Mesendoderm (in vitro differentiated cells): Measurements from ENCODE around the gene GPR143.

Experiments used
- DNase-seq: peaks from one replicate; pipeline ENCODE4 v3.0.0; 2013
- H2AK5ac ChIP-seq: 2 replicates; pipeline ENCODE4 v1.6.1; 2013; ENCODE audit warnings: low read length, inconsistent platforms
- H2BK120ac ChIP-seq: 2 replicates; pipeline ENCODE4 v1.6.1; 2013; ENCODE audit warnings: low read depth, mild to moderate bottlenecking, low read length, moderate library complexity, mixed read lengths
- H2BK15ac ChIP-seq: replicated peaks from 2 replicates; pipeline ENCODE4 v1.6.1; 2013; ENCODE audit warnings: low read depth, mild to moderate bottlenecking, moderate library complexity
- H2BK5ac ChIP-seq: 2 replicates; pipeline ENCODE4 v1.6.1; 2013; ENCODE audit warnings: low read length, inconsistent platforms
- H3K18ac ChIP-seq: 2 replicates; pipeline ENCODE4 v1.6.1; 2013; ENCODE audit warnings: mild to moderate bottlenecking, low read length, mixed read lengths
- H3K23ac ChIP-seq: one replicate; pipeline ENCODE4 v1.6.1; 2013; ENCODE audit warnings: low read length
- H3K27ac ChIP-seq: 2 replicates; pipeline ENCODE4 v1.5.1; 2013; ENCODE audit warnings: low read depth, mild to moderate bottlenecking, inconsistent platforms, low read length, moderate library complexity
- H3K27me3 ChIP-seq: 2 replicates; pipeline ENCODE4 v1.6.1; 2013; ENCODE audit warnings: low read length, control low read depth, mild to moderate bottlenecking, inconsistent platforms; ENCODE audit not compliant: insufficient read depth, poor library complexity
- H3K36me3 ChIP-seq: 2 replicates; pipeline ENCODE4 v1.6.1; 2013; ENCODE audit warnings: low read length, inconsistent platforms; ENCODE audit not compliant: control insufficient read depth, insufficient read depth
- H3K4ac ChIP-seq: one replicate; pipeline ENCODE4 v1.6.1; 2013; ENCODE audit warnings: low read depth, mild to moderate bottlenecking, low read length, moderate library complexity
- H3K4me1 ChIP-seq: 2 replicates; pipeline ENCODE4 v1.6.1; 2013; ENCODE audit warnings: low read depth, low read length, inconsistent platforms; ENCODE audit not compliant: control insufficient read depth
- H3K4me2 ChIP-seq: 2 replicates; pipeline ENCODE4 v1.6.1; 2013; ENCODE audit warnings: low read length
- H3K4me3 ChIP-seq: 2 replicates; pipeline ENCODE4 v1.5.1; 2013; ENCODE audit warnings: mild to moderate bottlenecking, low read length
- H3K56ac ChIP-seq: one replicate; pipeline ENCODE4 v1.6.1; 2013; ENCODE audit warnings: low read length
- H3K79me1 ChIP-seq: 2 replicates; pipeline ENCODE4 v1.6.1; 2013; ENCODE audit warnings: low read length, inconsistent platforms
- H3K79me2 ChIP-seq: 2 replicates; pipeline ENCODE4 v1.6.1; 2013; ENCODE audit warnings: mild to moderate bottlenecking, low read length; ENCODE audit not compliant: control insufficient read depth, insufficient read depth
- H3K9ac ChIP-seq: 2 replicates; pipeline ENCODE4 v1.6.1; 2013; ENCODE audit warnings: low read length, inconsistent platforms
- H4K5ac ChIP-seq: one replicate; pipeline ENCODE4 v1.6.1; 2013; ENCODE audit warnings: low read length
- H4K8ac ChIP-seq: one replicate; pipeline ENCODE4 v1.6.1; 2013; ENCODE audit warnings: low read depth, mild to moderate bottlenecking, control low read depth, low read length, moderate library complexity
- WGBS: extraction: QIAGEN DNeasy Blood & Tissue Kit; methylation state at CpG from one replicate; pipeline ENCODE4 v1.1.7; 2013; ENCODE audit warnings: low lambda C conversion rate, missing lambda C conversion rate; ENCODE audit not compliant: insufficient coverage; ENCODE audit errors: extremely low coverage; 5-methylcytosine and 5-hydroxymethylcytosine counted together

Gene GPR143

GRCh38 chrX:9802737-9803136 is 37.1 kb upstream of the GPR143 start:
- Histone ChIP-seq H3K4me1 (no peaks in the 10 kb centered on the region), H3K27me3 (no peaks in the 10 kb centered on the region), H3K56ac (no peak overlapping the region), H3K4me3 (no peak overlapping the region), H2BK120ac (no peak overlapping the region), H2BK15ac (no peak overlapping the region), H3K4me2 (no peak overlapping the region), H3K18ac (no peak overlapping the region), H2BK5ac (no peak overlapping the region), H3K79me2 (peaks cover 2% of the 10 kb centered on the region), H3K27ac (no peak overlapping the region), H3K79me1 (no peaks in the 10 kb centered on the region), H3K36me3 (no peaks in the 10 kb centered on the region), H3K23ac (no peak overlapping the region), H4K8ac (no peak overlapping the region), H3K4ac (no peak overlapping the region), H3K9ac (no peak overlapping the region), H4K5ac (no peak overlapping the region), H2AK5ac (no peak overlapping the region)
- no CpG with 5 or more reads among the region's 4 CpGs for WGBS
- no peak for DNase-seq

GRCh38 chrX:9797384-9798360 is 32.0 kb upstream of the GPR143 start:
- no peak overlapping the region for H2BK5ac ChIP-seq
- no peak overlapping the region for H2BK15ac ChIP-seq
- H3K4me3 ChIP-seq: no peak overlapping the region
- H2AK5ac ChIP-seq: no peak overlapping the region
- peak overlapping the region; percentile 51 for H3K18ac ChIP-seq
- H4K8ac ChIP-seq: no peak overlapping the region
- no peaks in the 10 kb centered on the region for H3K4me1 ChIP-seq
- H3K79me1 ChIP-seq: no peaks in the 10 kb centered on the region
- H3K79me2 ChIP-seq: peaks cover 6% of the 10 kb centered on the region
- H2BK120ac ChIP-seq: no peak overlapping the region
- no peak for DNase-seq
- H3K56ac ChIP-seq: no peak overlapping the region
- no peak overlapping the region for H3K23ac ChIP-seq
- no peak overlapping the region for H4K5ac ChIP-seq
- H3K27ac ChIP-seq: no peak overlapping the region
- H3K36me3 ChIP-seq: no peaks in the 10 kb centered on the region
- WGBS: no CpG with 5 or more reads among the region's 11 CpGs
- no peak overlapping the region for H3K4me2 ChIP-seq
- no peak overlapping the region for H3K4ac ChIP-seq
- H3K9ac ChIP-seq: no peak overlapping the region
- no peaks in the 10 kb centered on the region for H3K27me3 ChIP-seq

DNA sequence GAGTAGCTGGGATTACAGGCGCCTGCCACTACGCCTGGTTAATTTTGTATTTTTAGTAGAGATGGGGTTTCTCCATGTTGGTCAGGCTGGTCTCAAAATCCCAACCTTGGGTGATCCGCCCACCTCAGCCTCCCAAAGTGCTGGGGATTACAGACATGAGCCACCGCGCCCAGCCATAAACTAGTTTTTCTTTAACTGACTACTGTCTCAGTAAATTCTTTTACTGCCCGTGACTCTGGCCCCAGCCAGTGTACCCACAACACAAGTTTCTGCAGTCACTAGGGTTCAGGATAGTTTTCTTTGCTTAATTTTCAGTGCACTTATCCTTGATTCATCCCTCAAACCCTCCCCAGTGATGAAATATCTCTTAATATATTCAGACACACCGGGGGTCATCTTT is 28.8 kb upstream of the GPR143 start:
- Histone ChIP-seq H2AK5ac (no peak overlapping the region), H4K8ac (no peak overlapping the region), H3K27ac (no peak overlapping the region), H3K4me2 (no peak overlapping the region), H3K79me2 (peaks cover 8% of the 10 kb centered on the region), H3K18ac (no peak overlapping the region), H2BK120ac (no peak overlapping the region), H3K4ac (no peak overlapping the region), H3K4me1 (no peaks in the 10 kb centered on the region), H3K36me3 (no peaks in the 10 kb centered on the region), H3K79me1 (no peaks in the 10 kb centered on the region), H3K23ac (no peak overlapping the region), H3K56ac (no peak overlapping the region), H3K9ac (no peak overlapping the region), H2BK15ac (no peak overlapping the region), H3K27me3 (no peaks in the 10 kb centered on the region), H3K4me3 (no peak overlapping the region), H2BK5ac (no peak overlapping the region), H4K5ac (no peak overlapping the region)
- no CpG with 5 or more reads among the region's 7 CpGs for WGBS
- DNase-seq: no peak

GRCh38 chrX:9790866-9791265 is 25.2 kb upstream of the GPR143 start:
- Histone ChIP-seq H3K23ac (no peak overlapping the region), H3K4me3 (no peak overlapping the region), H2AK5ac (no peak overlapping the region), H2BK5ac (no peak overlapping the region), H3K4ac (no peak overlapping the region), H3K79me1 (no peaks in the 10 kb centered on the region), H3K27ac (no peak overlapping the region), H4K5ac (no peak overlapping the region), H2BK15ac (no peak overlapping the region), H3K79me2 (peaks cover 8% of the 10 kb centered on the region), H3K4me2 (no peak overlapping the region), H3K9ac (no peak overlapping the region), H4K8ac (no peak overlapping the region), H3K36me3 (no peaks in the 10 kb centered on the region), H3K27me3 (no peaks in the 10 kb centered on the region), H2BK120ac (no peak overlapping the region), H3K56ac (no peak overlapping the region), H3K4me1 (peaks cover 4% of the 10 kb centered on the region), H3K18ac (no peak overlapping the region)
- no CpG with 5 or more reads among the region's 6 CpGs for WGBS
- DNase-seq: no peak

DNA sequence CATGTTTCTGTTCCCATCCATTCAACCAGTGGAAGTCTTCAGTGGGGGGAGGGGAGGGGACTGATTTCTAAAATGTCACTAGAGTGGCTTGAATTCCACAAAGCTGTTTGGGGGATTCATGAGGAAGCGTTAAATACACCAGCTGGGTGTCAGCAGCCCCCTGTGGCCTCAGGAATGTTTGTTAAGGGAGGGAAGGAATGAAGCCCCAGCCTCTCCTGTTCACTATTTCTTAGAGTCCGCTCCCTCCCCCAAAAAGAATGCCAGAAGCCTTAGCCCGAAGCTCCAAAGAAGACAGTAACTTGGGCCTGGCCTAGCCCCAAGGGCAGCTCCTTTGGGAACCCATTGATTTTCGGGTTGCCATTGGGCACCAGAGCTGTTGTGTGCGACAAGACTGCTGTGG is 23.9 kb upstream of the GPR143 start:
- Histone ChIP-seq H4K5ac (no peak overlapping the region), H3K56ac (peak overlapping the region; percentile 56), H2BK15ac (no peak overlapping the region), H3K79me1 (no peaks in the 10 kb centered on the region), H3K27me3 (no peaks in the 10 kb centered on the region), H3K36me3 (no peaks in the 10 kb centered on the region), H2BK120ac (no peak overlapping the region), H3K4me1 (peaks cover 4% of the 10 kb centered on the region), H3K9ac (no peak overlapping the region), H4K8ac (no peak overlapping the region), H2AK5ac (no peak overlapping the region), H3K27ac (peak overlapping the region; percentile 45), H3K23ac (no peak overlapping the region), H3K4ac (no peak overlapping the region), H3K18ac (peak overlapping the region; percentile 22), H3K4me2 (peak overlapping the region; percentile 25), H3K4me3 (no peak overlapping the region), H3K79me2 (peaks cover 8% of the 10 kb centered on the region), H2BK5ac (no peak overlapping the region)
- peak; percentile 92 for DNase-seq
- WGBS: no CpG with 5 or more reads among the region's 5 CpGs
